HCT116 (cell line): Measurements from ENCODE around the gene UBE2E2. TPM values are rescaled to one million over a fixed set of nuclear protein-coding genes. Genes with fewer than 3 reads are reported as not detected.

Experiments used
- ATAC-seq: fragments of 200-7000 bp; cut with Tn5 transposase; 2 replicates; pipeline ENCODE4 v1.9.1; 2020; ENCODE audit warnings: mild to moderate bottlenecking, moderate library complexity
- BruUV-seq: library from RNA; stranded (reverse); fragments of 400-500 nt; replicated peaks from 2 replicates; lab custom pipeline; 2021; lab: Mats Ljungman, UMichigan
- CTCF ChIA-PET: fragments of 300-600 bp; sonication (Branson Sonifier 250); formaldehyde crosslinking; loops from one replicate; lab custom pipeline; 2021; ENCODE audit warnings: antibody characterized with exemption; lab: Charles Lee
- POLR2A ChIA-PET: fragments of 300-600, 350-600 bp; sonication (Branson Sonifier 250); formaldehyde crosslinking; loops from one replicate; lab custom pipeline; 2021; ENCODE audit warnings: antibody characterized with exemption; lab: Charles Lee
- RAD21 ChIA-PET, 2 experiments: fragments of 300-600 bp; sonication (Branson Sonifier 250); formaldehyde crosslinking; loops; one replicate each; lab custom pipeline; 2023; ENCODE audit warnings: low total read pairs in 2 of 2; ENCODE audit not compliant: uncharacterized antibody in 2 of 2, unreplicated experiment in 2 of 2, low non-redundant PET in 1 of 2; lab: Charles Lee
- DNase-seq: peaks from one replicate; pipeline ENCODE4 v3.0.0-alpha.2; 2010; ENCODE audit warnings: low read depth, low spot score
- H2AFZ ChIP-seq: fragments of 200-600 bp; shearing (Covaris generic), sonication (generic); 2 replicates; pipeline ENCODE4 v1.6.1; 2017; ENCODE audit warnings: low read depth, mixed run types, mixed read lengths, antibody characterized with exemption, low read length; ENCODE audit not compliant: poor library complexity, severe bottlenecking
- H3K27ac ChIP-seq: 2 replicates; pipeline ENCODE4 v1.5.1; 2012; ENCODE audit warnings: low read depth, low read length
- H3K27me3 ChIP-seq: fragments of 200-600 bp; sonication (generic); 2 replicates; pipeline ENCODE4 v1.6.1; 2016; ENCODE audit warnings: mixed run types, low read length, mixed read lengths; ENCODE audit not compliant: insufficient read depth
- H3K36me3 ChIP-seq, 2 experiments: fragments of 200-500 bp in 1 of 2; fragments of 200-600 bp in 1 of 2; sonication (Bioruptor generic) in 1 of 2; sonication (generic) in 1 of 2; 2 replicates each; pipeline versions ENCODE4 v1.5.1 to v1.6.1; 2014 to 2016; ENCODE audit warnings: low read length in 2 of 2, inconsistent platforms in 1 of 2, mixed read lengths in 1 of 2, mixed run types in 1 of 2; ENCODE audit not compliant: insufficient read depth in 2 of 2, control insufficient read depth in 1 of 2
- H3K4me1 ChIP-seq, 2 experiments: fragments of 200-600 bp in 1 of 2; sonication (generic) in 1 of 2; 2 replicates each; pipeline versions ENCODE4 v1.5.1 to v1.6.1; 2012 to 2017; ENCODE audit warnings: low read length in 2 of 2, inconsistent platforms in 1 of 2, mild to moderate bottlenecking in 1 of 2, mixed read lengths in 1 of 2, mixed run types in 1 of 2, moderate library complexity in 1 of 2; ENCODE audit not compliant: insufficient read depth in 2 of 2, control insufficient read depth in 1 of 2
- H3K4me2 ChIP-seq: fragments of 200-600 bp; sonication (generic); 2 replicates; pipeline ENCODE4 v1.6.1; 2017; ENCODE audit warnings: mixed run types, low read length, mixed read lengths
- H3K4me3 ChIP-seq, 2 experiments: fragments of 200-600 bp in 1 of 2; sonication (generic) in 1 of 2; replicated peaks in 1 of 2; 2 replicates each; pipeline ENCODE4 v1.5.1; 2011 to 2016; ENCODE audit warnings: low read length in 2 of 2, control low read depth in 1 of 2, low read depth in 1 of 2, mild to moderate bottlenecking in 1 of 2, mixed read lengths in 1 of 2, mixed run types in 1 of 2
- H3K79me2 ChIP-seq: fragments of 200-600 bp; sonication (generic); 2 replicates; pipeline ENCODE4 v1.6.1; 2017; ENCODE audit warnings: mild to moderate bottlenecking, mixed run types, low read length, moderate library complexity, mixed read lengths; ENCODE audit not compliant: insufficient read depth
- H3K9ac ChIP-seq: fragments of 200-600 bp; sonication (generic); 2 replicates; pipeline ENCODE4 v1.6.1; 2016; ENCODE audit warnings: low read length, mixed read lengths
- H3K9me2 ChIP-seq: fragments of 200-600 bp; sonication (generic), shearing (Covaris generic); 2 replicates; pipeline ENCODE4 v1.6.1; 2017; ENCODE audit warnings: mixed run types, mild to moderate bottlenecking, moderate library complexity; ENCODE audit not compliant: insufficient read depth
- H3K9me3 ChIP-seq, 2 experiments: fragments of 200-500 bp in 1 of 2; fragments of 200-600 bp in 1 of 2; sonication (Bioruptor generic) in 1 of 2; sonication (generic) in 1 of 2; 2 replicates each; pipeline ENCODE4 v1.6.1; 2014 to 2017; ENCODE audit warnings: low read length in 2 of 2, mixed read lengths in 2 of 2, inconsistent platforms in 1 of 2, low read depth in 1 of 2, mild to moderate bottlenecking in 1 of 2, mixed run types in 1 of 2, moderate library complexity in 1 of 2; ENCODE audit not compliant: control insufficient read depth in 1 of 2, insufficient read depth in 1 of 2
- H4K20me1 ChIP-seq: fragments of 200-600 bp; sonication (generic), shearing (Covaris generic); 2 replicates; pipeline ENCODE4 v1.6.1; 2017; ENCODE audit warnings: mixed run types, mild to moderate bottlenecking, moderate library complexity; ENCODE audit not compliant: insufficient read depth
- ELF1 ChIP-seq: IDR thresholded peaks from 2 replicates; pipeline ENCODE4 v1.6.1; 2012; ENCODE audit warnings: low read depth, borderline replicate concordance
- FOSL1 ChIP-seq: IDR thresholded peaks from 2 replicates; pipeline ENCODE4 v1.6.1; 2012; ENCODE audit warnings: low read depth
- REST ChIP-seq: IDR thresholded peaks from 2 replicates; pipeline ENCODE4 v1.6.1; 2012; ENCODE audit warnings: low read depth
- SIN3A ChIP-seq: IDR thresholded peaks from 2 replicates; pipeline ENCODE4 v1.6.1; 2012; ENCODE audit warnings: low read depth
- SP1 ChIP-seq: IDR thresholded peaks from 2 replicates; pipeline ENCODE4 v1.6.1; 2012; ENCODE audit warnings: low read depth
- SRF ChIP-seq: IDR thresholded peaks from 2 replicates; pipeline ENCODE4 v1.6.1; 2012; ENCODE audit warnings: low read depth
- TCF7L2 ChIP-seq: IDR thresholded peaks from 2 replicates; pipeline ENCODE4 v1.7.0; 2011; ENCODE audit warnings: borderline replicate concordance, inconsistent platforms; ENCODE audit not compliant: insufficient read depth, insufficient read length; ENCODE audit errors: extremely low read depth
- YY1 ChIP-seq: IDR thresholded peaks from 2 replicates; pipeline ENCODE4 v1.6.1; 2011; ENCODE audit warnings: low read length, low read depth, moderate library complexity, mild to moderate bottlenecking; ENCODE audit not compliant: insufficient replicate concordance; ENCODE audit errors: extremely low read depth
- ZFX ChIP-seq: fragments of 450-650 bp; IDR thresholded peaks from 2 replicates; pipeline ENCODE4 v1.6.1; 2017
- ZNF274 ChIP-seq: fragments of 200-500 bp; sonication (Bioruptor generic); IDR thresholded peaks from 2 replicates; pipeline ENCODE4 v1.6.1; 2014; ENCODE audit warnings: mild to moderate bottlenecking, low read depth, low read length, inconsistent platforms
- intact Hi-C: fragments of 100-400 bp; cut with micrococcal nuclease; formaldehyde crosslinking; loops from 2 replicates; pipeline ENCODE4 v1.10.0; 2022
- total RNA-seq: library from RNA; stranded (reverse); gene quantifications from one replicate; pipeline ENCODE4 v1.2.1, GENCODE V29; 2021; ENCODE audit not compliant: unreplicated experiment
- TF ChIP-seq, protein P1 (sequence below): IDR thresholded peaks from 2 replicates; pipeline ENCODE4 v1.6.1; 2011; ENCODE audit warnings: mild to moderate bottlenecking, low read length, moderate library complexity; ENCODE audit not compliant: insufficient replicate concordance; ENCODE audit errors: extremely low read depth
- TF ChIP-seq, protein P2 (sequence below): IDR thresholded peaks from 2 replicates; pipeline ENCODE4 v1.6.1; 2012

The UBE2E2 gene
- total RNA-seq, 1 experiment from 2014 or later = 21.4 TPM

DNA sequence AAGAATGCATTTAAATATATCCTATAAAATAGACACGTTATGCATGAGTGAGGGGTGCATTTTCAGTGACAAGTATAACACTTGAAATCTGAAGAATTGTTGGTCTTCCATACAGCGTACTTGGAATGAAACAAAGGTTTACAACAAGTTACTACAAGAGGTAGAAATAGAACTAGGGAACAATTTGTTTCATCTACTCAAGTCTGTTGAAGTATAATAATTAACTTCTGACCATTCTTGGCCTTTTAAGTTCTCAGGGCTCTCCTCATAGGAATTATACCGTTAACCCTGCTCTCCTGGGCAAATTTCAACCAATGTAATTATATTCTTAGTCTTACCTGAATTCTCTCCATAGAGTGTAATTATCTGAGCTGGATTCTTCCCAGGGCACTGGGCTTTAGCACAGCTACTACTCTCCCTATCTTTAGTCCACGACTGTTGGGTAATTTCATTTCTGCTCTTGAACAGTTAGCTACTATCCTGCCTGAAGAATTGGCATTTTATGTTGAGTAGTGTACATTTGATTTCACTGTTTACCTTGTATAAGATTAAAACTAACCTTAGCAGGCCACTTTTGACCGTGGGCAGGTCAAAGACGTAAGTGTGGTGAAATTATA is 100.6 kb downstream of the UBE2E2 start:
- Histone ChIP-seq H3K4me2 (no peak overlapping the region), H3K27me3 (peaks cover 5% of the 10 kb centered on the region), H3K4me1 (no peaks in the 10 kb centered on the region), H3K4me3 (no peak overlapping the region), H3K9me2 (no peaks in the 10 kb centered on the region), H4K20me1 (no peaks in the 10 kb centered on the region), H3K9me3 (no peaks in the 10 kb centered on the region), H3K36me3 (no peaks in the 10 kb centered on the region), H3K27ac (no peak overlapping the region), H3K79me2 (peaks cover 8% of the 10 kb centered on the region), H3K9ac (no peak overlapping the region), H2AFZ (no peak overlapping the region)
- RAD21 ChIA-PET = no interaction called here
- CTCF ChIA-PET = no interaction called here
- POLR2A ChIA-PET = no interaction called here
- no peak for ATAC-seq
- no peak for DNase-seq
- intact Hi-C loops = no loop called here
- no TSS peak for BruUV-seq
- no peak for TF ChIP-seq SIN3A
- TF ChIP-seq ZFX = no peak
- no peak for TF ChIP-seq REST
- TF ChIP-seq FOSL1 = no peak
- TF ChIP-seq, protein P1, sequence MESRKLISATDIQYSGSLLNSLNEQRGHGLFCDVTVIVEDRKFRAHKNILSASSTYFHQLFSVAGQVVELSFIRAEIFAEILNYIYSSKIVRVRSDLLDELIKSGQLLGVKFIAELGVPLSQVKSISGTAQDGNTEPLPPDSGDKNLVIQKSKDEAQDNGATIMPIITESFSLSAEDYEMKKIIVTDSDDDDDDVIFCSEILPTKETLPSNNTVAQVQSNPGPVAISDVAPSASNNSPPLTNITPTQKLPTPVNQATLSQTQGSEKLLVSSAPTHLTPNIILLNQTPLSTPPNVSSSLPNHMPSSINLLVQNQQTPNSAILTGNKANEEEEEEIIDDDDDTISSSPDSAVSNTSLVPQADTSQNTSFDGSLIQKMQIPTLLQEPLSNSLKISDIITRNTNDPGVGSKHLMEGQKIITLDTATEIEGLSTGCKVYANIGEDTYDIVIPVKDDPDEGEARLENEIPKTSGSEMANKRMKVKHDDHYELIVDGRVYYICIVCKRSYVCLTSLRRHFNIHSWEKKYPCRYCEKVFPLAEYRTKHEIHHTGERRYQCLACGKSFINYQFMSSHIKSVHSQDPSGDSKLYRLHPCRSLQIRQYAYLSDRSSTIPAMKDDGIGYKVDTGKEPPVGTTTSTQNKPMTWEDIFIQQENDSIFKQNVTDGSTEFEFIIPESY = no peak
- no peak for TF ChIP-seq TCF7L2
- TF ChIP-seq YY1 = no peak
- TF ChIP-seq, protein P2, sequence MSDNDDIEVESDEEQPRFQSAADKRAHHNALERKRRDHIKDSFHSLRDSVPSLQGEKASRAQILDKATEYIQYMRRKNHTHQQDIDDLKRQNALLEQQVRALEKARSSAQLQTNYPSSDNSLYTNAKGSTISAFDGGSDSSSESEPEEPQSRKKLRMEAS = no peak
- TF ChIP-seq ELF1 = no peak
- TF ChIP-seq ZNF274 = no peak
- no peak for TF ChIP-seq SRF
- TF ChIP-seq SP1 = no peak
